Nephron (organoid): ENCODE measurements around the gene TYRO3.

Source experiments
- H3K27ac Mint-ChIP-seq, 3 experiments: 2 replicates each; pipeline ENCODE4 v1.8.0; 2020; ENCODE audit warnings: mixed read lengths in 3 of 3, mild to moderate bottlenecking in 2 of 3, moderate library complexity in 1 of 3
- H3K27me3 Mint-ChIP-seq: 2 replicates; pipeline ENCODE4 v1.8.0; 2021; ENCODE audit warnings: low read depth, mild to moderate bottlenecking, moderate library complexity, mixed read lengths
- H3K36me3 Mint-ChIP-seq: 2 replicates; pipeline ENCODE4 v1.8.0; 2020; ENCODE audit warnings: low read depth, mixed read lengths
- H3K4me1 Mint-ChIP-seq: 2 replicates; pipeline ENCODE4 v1.8.0; 2020; ENCODE audit warnings: mixed read lengths
- H3K4me3 Mint-ChIP-seq, 3 experiments: 2 replicates each; pipeline ENCODE4 v1.8.0; 2020; ENCODE audit warnings: mild to moderate bottlenecking in 3 of 3, mixed read lengths in 3 of 3, moderate library complexity in 2 of 3
- H3K9me3 Mint-ChIP-seq: 2 replicates; pipeline ENCODE4 v1.8.0; 2020; ENCODE audit warnings: mixed read lengths
- TF ChIP-seq, protein P1 (sequence below), 3 experiments: fragments of 200-600 bp; sonication (generic); IDR thresholded peaks; one replicate each; pipeline ENCODE4 v1.5.0; 2021; ENCODE audit warnings: antibody characterized with exemption in 3 of 3; ENCODE audit not compliant: unreplicated experiment in 3 of 3

TYRO3 gene

GRCh38 chr15:41561104-41561776 is 2.2 kb downstream of the TYRO3 start:
- no peaks in the 10 kb centered on the region for H3K9me3 Mint-ChIP-seq
- H3K27ac Mint-ChIP-seq: peak overlapping the region; percentile 98 to 100 (median 99)
- H3K36me3 Mint-ChIP-seq: peaks cover 8% of the 10 kb centered on the region
- peaks cover 66% of the 10 kb centered on the region for H3K4me1 Mint-ChIP-seq
- peak overlapping the region; percentile 89 to 90 (median 90) for H3K4me3 Mint-ChIP-seq
- TF ChIP-seq, protein P1, sequence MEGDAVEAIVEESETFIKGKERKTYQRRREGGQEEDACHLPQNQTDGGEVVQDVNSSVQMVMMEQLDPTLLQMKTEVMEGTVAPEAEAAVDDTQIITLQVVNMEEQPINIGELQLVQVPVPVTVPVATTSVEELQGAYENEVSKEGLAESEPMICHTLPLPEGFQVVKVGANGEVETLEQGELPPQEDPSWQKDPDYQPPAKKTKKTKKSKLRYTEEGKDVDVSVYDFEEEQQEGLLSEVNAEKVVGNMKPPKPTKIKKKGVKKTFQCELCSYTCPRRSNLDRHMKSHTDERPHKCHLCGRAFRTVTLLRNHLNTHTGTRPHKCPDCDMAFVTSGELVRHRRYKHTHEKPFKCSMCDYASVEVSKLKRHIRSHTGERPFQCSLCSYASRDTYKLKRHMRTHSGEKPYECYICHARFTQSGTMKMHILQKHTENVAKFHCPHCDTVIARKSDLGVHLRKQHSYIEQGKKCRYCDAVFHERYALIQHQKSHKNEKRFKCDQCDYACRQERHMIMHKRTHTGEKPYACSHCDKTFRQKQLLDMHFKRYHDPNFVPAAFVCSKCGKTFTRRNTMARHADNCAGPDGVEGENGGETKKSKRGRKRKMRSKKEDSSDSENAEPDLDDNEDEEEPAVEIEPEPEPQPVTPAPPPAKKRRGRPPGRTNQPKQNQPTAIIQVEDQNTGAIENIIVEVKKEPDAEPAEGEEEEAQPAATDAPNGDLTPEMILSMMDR (IDR thresholded peaks at IDR 0.05; ENCODE audit: unreplicated experiment in 3 of 3): no peak
- H3K27me3 Mint-ChIP-seq: peaks cover 12% of the 10 kb centered on the region

DNA sequence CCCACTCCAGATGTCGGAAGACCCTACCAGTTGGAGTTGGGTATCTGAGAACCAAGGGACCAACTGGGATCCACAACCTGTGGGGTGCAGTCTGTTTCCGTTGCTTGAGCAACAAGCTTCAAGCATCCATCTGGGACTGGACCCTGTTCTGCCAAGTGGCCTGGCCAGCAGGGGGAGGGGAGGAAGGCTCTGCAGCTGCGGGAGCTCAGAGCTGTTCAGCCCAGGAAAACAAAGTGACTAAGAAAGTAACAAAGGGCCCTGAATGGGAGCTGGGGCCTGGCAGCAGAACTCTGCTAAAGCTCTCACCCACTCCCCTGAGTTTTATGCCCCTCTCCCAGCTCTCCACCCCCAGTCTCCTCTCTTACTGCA is 2.7 kb downstream of the TYRO3 start:
- H3K27ac Mint-ChIP-seq: peak overlapping the region; percentile 98 to 100 (median 99)
- peaks cover 10% of the 10 kb centered on the region for H3K27me3 Mint-ChIP-seq
- H3K4me3 Mint-ChIP-seq: peak overlapping the region; percentile 74 to 89 (median 76)
- TF ChIP-seq, protein P1 (IDR thresholded peaks at IDR 0.05; ENCODE audit: unreplicated experiment in 3 of 3): peak in 2 of 3 experiments; percentile 11 to 25
- H3K36me3 Mint-ChIP-seq: peaks cover 12% of the 10 kb centered on the region
- peaks cover 71% of the 10 kb centered on the region for H3K4me1 Mint-ChIP-seq
- H3K9me3 Mint-ChIP-seq: no peaks in the 10 kb centered on the region

GRCh38 chr15:41562244-41562643 is 3.2 kb downstream of the TYRO3 start:
- Mint-ChIP-seq H3K4me1 (peaks cover 76% of the 10 kb centered on the region), H3K27me3 (peaks cover 10% of the 10 kb centered on the region), H3K4me3 (peak overlapping the region; percentile 74 to 89 (median 76)), H3K9me3 (no peaks in the 10 kb centered on the region), H3K36me3 (peaks cover 15% of the 10 kb centered on the region), H3K27ac (peak overlapping the region; percentile 98 to 100 (median 99))
- TF ChIP-seq, protein P1 (IDR thresholded peaks at IDR 0.05; ENCODE audit: unreplicated experiment in 3 of 3): no peak

DNA sequence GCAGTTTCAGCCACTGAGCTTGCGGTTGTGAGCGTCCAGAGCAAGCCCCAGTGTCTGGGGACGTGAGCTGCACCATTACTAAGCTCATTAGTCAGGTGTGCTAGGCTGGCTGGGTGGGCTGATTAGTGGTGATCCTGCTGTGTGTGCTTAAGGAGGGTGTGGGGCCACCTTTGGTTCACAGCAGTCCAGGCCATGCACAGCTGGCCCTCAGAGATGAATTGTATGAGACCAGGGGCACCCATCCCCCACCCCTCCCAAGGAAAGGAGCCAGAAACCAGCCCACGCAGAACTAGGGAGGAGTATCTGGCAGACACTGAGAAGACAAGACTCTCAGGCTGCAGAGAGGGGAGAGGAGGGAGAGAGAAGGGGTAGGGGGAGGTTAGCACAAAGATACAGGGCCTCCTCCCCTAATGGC is 3.8 kb downstream of the TYRO3 start:
- Mint-ChIP-seq H3K9me3 (no peaks in the 10 kb centered on the region), H3K4me1 (peaks cover 78% of the 10 kb centered on the region), H3K4me3 (peak overlapping the region; percentile 55 to 76 (median 74)), H3K36me3 (peaks cover 15% of the 10 kb centered on the region), H3K27ac (peak overlapping the region; percentile 98 to 100 (median 99)), H3K27me3 (peaks cover 8% of the 10 kb centered on the region)
- TF ChIP-seq, protein P1 (IDR thresholded peaks at IDR 0.05; ENCODE audit: unreplicated experiment in 3 of 3): no peak

DNA sequence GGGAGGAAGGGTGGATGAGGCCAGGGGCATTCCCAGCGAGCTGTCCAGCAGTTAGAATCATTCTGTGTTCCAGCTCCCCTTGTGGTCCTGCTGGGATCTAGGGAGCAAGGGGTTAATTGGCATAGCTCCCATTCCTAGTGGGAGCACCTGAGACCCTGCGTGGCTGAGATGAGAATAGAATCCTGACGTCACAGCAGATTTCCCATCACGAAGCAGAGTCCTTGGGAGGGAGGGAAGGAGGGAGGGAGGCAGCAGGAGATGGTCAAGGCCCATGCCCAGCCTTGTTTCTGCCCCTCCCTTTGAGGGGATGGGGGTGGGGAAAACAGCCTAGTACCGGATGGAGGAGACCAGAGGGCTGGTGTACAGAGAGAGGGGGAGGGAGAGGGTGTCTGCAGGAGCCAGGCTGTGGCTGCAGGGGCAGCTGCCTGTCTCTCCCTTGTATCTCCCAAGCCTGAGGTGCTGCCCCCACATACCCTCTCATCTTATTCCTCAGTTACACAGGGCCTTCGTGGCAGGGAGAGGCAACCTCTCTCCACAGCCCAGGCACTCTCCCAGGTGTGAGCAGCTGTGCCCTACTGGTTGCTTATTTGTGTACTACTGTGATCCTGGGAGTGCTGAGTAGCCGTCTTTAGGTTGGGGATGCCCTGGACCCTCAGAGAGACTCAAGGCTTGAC is 5.4 kb downstream of the TYRO3 start:
- Mint-ChIP-seq H3K27me3 (peaks cover 8% of the 10 kb centered on the region), H3K4me1 (peaks cover 82% of the 10 kb centered on the region), H3K9me3 (no peaks in the 10 kb centered on the region), H3K27ac (peak overlapping the region; percentile 98 to 100 (median 99)), H3K36me3 (peaks cover 24% of the 10 kb centered on the region), H3K4me3 (peak overlapping the region; percentile 31 to 46 (median 42))
- TF ChIP-seq, protein P1 (IDR thresholded peaks at IDR 0.05; ENCODE audit: unreplicated experiment in 3 of 3): no peak
